Neural cell (in vitro differentiated cells): ENCODE data around the gene UPK1B. TPM values are rescaled to one million over a fixed set of nuclear protein-coding genes. Genes with fewer than 3 reads are reported as not detected.

Source experiments
- H2AFZ ChIP-seq: fragments of 200-600, 300-800 bp; sonication (generic), shearing (Covaris generic); 2 replicates; pipeline ENCODE4 v1.6.0; 2014; ENCODE audit warnings: low read depth, mild to moderate bottlenecking, antibody characterized with exemption, low read length, moderate library complexity
- H3F3A ChIP-seq: fragments of 200-600 bp; shearing (Covaris generic); 2 replicates; pipeline ENCODE4 v1.6.1; 2016; ENCODE audit warnings: mild to moderate bottlenecking, moderate library complexity, mixed read lengths, antibody characterized with exemption, low read length; ENCODE audit not compliant: insufficient read depth, poor library complexity, severe bottlenecking
- H3K27ac ChIP-seq: fragments of 200-600, 300-800 bp; sonication (generic), shearing (Covaris generic); 2 replicates; pipeline ENCODE4 v1.5.1; 2014; ENCODE audit warnings: mild to moderate bottlenecking, low read length, moderate library complexity
- H3K27me3 ChIP-seq: fragments of 300-800, 200-600 bp; sonication (generic), shearing (Covaris generic); 2 replicates; pipeline ENCODE4 v1.6.0; 2014; ENCODE audit warnings: mild to moderate bottlenecking, low read depth, low read length, moderate library complexity; ENCODE audit not compliant: insufficient read depth
- H3K36me3 ChIP-seq: fragments of 300-800, 200-600 bp; sonication (generic), shearing (Covaris generic); 2 replicates; pipeline ENCODE4 v1.5.1; 2014; ENCODE audit warnings: mild to moderate bottlenecking, antibody characterized with exemption, low read length, moderate library complexity; ENCODE audit not compliant: insufficient read depth
- H3K4me2 ChIP-seq: fragments of 300-800, 200-600 bp; sonication (generic), shearing (Covaris generic); 2 replicates; pipeline ENCODE4 v1.6.0; 2014; ENCODE audit warnings: mild to moderate bottlenecking, low read length
- H3K4me3 ChIP-seq: fragments of 300-800, 200-600 bp; sonication (generic), shearing (Covaris generic); 2 replicates; pipeline ENCODE4 v1.5.1; 2014; ENCODE audit warnings: mild to moderate bottlenecking, low read length, moderate library complexity
- H3K79me2 ChIP-seq: fragments of 200-600 bp; shearing (Covaris generic); replicated peaks from 2 replicates; pipeline ENCODE4 v1.6.0; 2014; ENCODE audit warnings: mild to moderate bottlenecking, low read length, moderate library complexity; ENCODE audit not compliant: insufficient read depth
- H3K9ac ChIP-seq: fragments of 300-800, 200-600 bp; sonication (generic), shearing (Covaris generic); 2 replicates; pipeline ENCODE4 v1.6.1; 2016; ENCODE audit warnings: mild to moderate bottlenecking, low read length, mixed read lengths
- H3K9me2 ChIP-seq: fragments of 200-600 bp; shearing (Covaris generic); 2 replicates; pipeline ENCODE4 v1.6.1; 2016; ENCODE audit warnings: mild to moderate bottlenecking, low read length, mixed read lengths; ENCODE audit not compliant: insufficient read depth
- H3K9me3 ChIP-seq: fragments of 200-600, 300-800 bp; sonication (generic), shearing (Covaris generic); 2 replicates; pipeline ENCODE4 v1.6.1; 2016; ENCODE audit warnings: mild to moderate bottlenecking, mixed run types, low read length, moderate library complexity, mixed read lengths
- H4K20me1 ChIP-seq: fragments of 200-600 bp; shearing (Covaris generic); 2 replicates; pipeline ENCODE4 v1.6.1; 2016; ENCODE audit warnings: mild to moderate bottlenecking, mixed run types; ENCODE audit not compliant: insufficient read depth
- EP300 ChIP-seq: fragments of 450-650 bp; conservative IDR thresholded peaks from 2 replicates; pipeline ENCODE4 v1.6.1; 2014; ENCODE audit warnings: antibody characterized with exemption, mild to moderate bottlenecking, moderate library complexity; ENCODE audit not compliant: poor library complexity, severe bottlenecking
- EZH2 ChIP-seq: fragments of 200-600, 300-800 bp; shearing (Covaris generic), sonication (generic); IDR thresholded peaks from 2 replicates; pipeline ENCODE4 v1.6.1; 2014; ENCODE audit warnings: antibody characterized with exemption, low read length, borderline replicate concordance, mild to moderate bottlenecking; ENCODE audit not compliant: insufficient read depth, poor library complexity, severe bottlenecking
- MXI1 ChIP-seq: fragments of 450-650 bp; conservative IDR thresholded peaks from 2 replicates; pipeline ENCODE4 v1.6.1; 2014; ENCODE audit warnings: antibody characterized with exemption, mild to moderate bottlenecking; ENCODE audit not compliant: poor library complexity, severe bottlenecking
- POLR2AphosphoS5 ChIP-seq: IDR thresholded peaks from 2 replicates; pipeline ENCODE4 v1.6.1; 2012
- RAD21 ChIP-seq: fragments of 450-650 bp; conservative IDR thresholded peaks from 2 replicates; pipeline ENCODE4 v1.6.1; 2014; ENCODE audit warnings: antibody characterized with exemption, mild to moderate bottlenecking, moderate library complexity
- SMC3 ChIP-seq: fragments of 450-650 bp; conservative IDR thresholded peaks from 2 replicates; pipeline ENCODE4 v1.6.1; 2014; ENCODE audit warnings: antibody characterized with exemption, mild to moderate bottlenecking, moderate library complexity; ENCODE audit not compliant: poor library complexity
- TAF1 ChIP-seq: IDR thresholded peaks from 2 replicates; pipeline ENCODE4 v1.6.1; 2012; ENCODE audit warnings: low read depth
- polyA plus RNA-seq: library from polyadenylated mRNA; depleted of rRNA; stranded (reverse); fragments of >200 nt; gene quantifications from 2 replicates; pipeline ENCODE4 v1.2.3, GENCODE V29; 2014
- TF ChIP-seq, protein P1 (sequence below): fragments of 450-650 bp; IDR thresholded peaks from 2 replicates; pipeline ENCODE4 v1.5.1; 2014; ENCODE audit warnings: antibody characterized with exemption, mild to moderate bottlenecking, moderate library complexity; ENCODE audit not compliant: poor library complexity, severe bottlenecking
- TF ChIP-seq, protein P2 (sequence below): IDR thresholded peaks from 2 replicates; pipeline ENCODE4 v1.6.1; 2012; ENCODE audit warnings: borderline replicate concordance

The UPK1B gene
- polyA plus RNA-seq, 1 donor from 2014 or later, result not detected

DNA sequence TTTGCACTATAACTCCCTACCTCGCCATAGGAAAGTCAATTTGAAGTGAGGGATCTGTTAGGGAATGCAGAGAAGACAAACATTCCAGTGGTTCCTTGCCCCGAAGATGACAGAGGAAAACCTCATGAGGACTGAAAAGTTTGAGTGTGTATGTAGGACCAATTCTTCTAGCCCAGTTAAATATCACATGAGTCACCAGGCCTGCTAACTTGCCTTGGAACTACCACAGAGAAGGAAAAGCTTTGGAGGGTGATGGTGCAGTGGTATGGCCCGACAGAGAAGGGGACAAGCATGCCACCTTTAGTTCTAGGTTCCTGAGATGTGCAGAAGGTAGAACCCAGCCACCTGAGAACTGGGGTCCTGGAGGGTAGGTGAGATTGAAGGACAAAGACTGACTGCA is 2.6 kb upstream of the UPK1B start:
- H3K27ac ChIP-seq, result no peak overlapping the region
- H3K9me3 ChIP-seq, result no peaks in the 10 kb centered on the region
- no peak overlapping the region for H2AFZ ChIP-seq
- no peaks in the 10 kb centered on the region for H3K36me3 ChIP-seq
- H3K79me2 ChIP-seq, result no peaks in the 10 kb centered on the region
- no peak overlapping the region for H3K4me2 ChIP-seq
- H3K27me3 ChIP-seq, result no peaks in the 10 kb centered on the region
- no peak overlapping the region for H3K4me3 ChIP-seq
- TF ChIP-seq, protein P1, sequence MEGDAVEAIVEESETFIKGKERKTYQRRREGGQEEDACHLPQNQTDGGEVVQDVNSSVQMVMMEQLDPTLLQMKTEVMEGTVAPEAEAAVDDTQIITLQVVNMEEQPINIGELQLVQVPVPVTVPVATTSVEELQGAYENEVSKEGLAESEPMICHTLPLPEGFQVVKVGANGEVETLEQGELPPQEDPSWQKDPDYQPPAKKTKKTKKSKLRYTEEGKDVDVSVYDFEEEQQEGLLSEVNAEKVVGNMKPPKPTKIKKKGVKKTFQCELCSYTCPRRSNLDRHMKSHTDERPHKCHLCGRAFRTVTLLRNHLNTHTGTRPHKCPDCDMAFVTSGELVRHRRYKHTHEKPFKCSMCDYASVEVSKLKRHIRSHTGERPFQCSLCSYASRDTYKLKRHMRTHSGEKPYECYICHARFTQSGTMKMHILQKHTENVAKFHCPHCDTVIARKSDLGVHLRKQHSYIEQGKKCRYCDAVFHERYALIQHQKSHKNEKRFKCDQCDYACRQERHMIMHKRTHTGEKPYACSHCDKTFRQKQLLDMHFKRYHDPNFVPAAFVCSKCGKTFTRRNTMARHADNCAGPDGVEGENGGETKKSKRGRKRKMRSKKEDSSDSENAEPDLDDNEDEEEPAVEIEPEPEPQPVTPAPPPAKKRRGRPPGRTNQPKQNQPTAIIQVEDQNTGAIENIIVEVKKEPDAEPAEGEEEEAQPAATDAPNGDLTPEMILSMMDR, result no peak
- TF ChIP-seq EZH2 (no peak), POLR2AphosphoS5 (no peak), RAD21 (no peak), EP300 (no peak), MXI1 (no peak), TAF1 (no peak), SMC3 (no peak)
- TF ChIP-seq, protein P2, sequence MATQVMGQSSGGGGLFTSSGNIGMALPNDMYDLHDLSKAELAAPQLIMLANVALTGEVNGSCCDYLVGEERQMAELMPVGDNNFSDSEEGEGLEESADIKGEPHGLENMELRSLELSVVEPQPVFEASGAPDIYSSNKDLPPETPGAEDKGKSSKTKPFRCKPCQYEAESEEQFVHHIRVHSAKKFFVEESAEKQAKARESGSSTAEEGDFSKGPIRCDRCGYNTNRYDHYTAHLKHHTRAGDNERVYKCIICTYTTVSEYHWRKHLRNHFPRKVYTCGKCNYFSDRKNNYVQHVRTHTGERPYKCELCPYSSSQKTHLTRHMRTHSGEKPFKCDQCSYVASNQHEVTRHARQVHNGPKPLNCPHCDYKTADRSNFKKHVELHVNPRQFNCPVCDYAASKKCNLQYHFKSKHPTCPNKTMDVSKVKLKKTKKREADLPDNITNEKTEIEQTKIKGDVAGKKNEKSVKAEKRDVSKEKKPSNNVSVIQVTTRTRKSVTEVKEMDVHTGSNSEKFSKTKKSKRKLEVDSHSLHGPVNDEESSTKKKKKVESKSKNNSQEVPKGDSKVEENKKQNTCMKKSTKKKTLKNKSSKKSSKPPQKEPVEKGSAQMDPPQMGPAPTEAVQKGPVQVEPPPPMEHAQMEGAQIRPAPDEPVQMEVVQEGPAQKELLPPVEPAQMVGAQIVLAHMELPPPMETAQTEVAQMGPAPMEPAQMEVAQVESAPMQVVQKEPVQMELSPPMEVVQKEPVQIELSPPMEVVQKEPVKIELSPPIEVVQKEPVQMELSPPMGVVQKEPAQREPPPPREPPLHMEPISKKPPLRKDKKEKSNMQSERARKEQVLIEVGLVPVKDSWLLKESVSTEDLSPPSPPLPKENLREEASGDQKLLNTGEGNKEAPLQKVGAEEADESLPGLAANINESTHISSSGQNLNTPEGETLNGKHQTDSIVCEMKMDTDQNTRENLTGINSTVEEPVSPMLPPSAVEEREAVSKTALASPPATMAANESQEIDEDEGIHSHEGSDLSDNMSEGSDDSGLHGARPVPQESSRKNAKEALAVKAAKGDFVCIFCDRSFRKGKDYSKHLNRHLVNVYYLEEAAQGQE, result no peak
- no peaks in the 10 kb centered on the region for H3F3A ChIP-seq
- H3K9ac ChIP-seq, result no peak overlapping the region
- no peaks in the 10 kb centered on the region for H4K20me1 ChIP-seq
- no peaks in the 10 kb centered on the region for H3K9me2 ChIP-seq

DNA sequence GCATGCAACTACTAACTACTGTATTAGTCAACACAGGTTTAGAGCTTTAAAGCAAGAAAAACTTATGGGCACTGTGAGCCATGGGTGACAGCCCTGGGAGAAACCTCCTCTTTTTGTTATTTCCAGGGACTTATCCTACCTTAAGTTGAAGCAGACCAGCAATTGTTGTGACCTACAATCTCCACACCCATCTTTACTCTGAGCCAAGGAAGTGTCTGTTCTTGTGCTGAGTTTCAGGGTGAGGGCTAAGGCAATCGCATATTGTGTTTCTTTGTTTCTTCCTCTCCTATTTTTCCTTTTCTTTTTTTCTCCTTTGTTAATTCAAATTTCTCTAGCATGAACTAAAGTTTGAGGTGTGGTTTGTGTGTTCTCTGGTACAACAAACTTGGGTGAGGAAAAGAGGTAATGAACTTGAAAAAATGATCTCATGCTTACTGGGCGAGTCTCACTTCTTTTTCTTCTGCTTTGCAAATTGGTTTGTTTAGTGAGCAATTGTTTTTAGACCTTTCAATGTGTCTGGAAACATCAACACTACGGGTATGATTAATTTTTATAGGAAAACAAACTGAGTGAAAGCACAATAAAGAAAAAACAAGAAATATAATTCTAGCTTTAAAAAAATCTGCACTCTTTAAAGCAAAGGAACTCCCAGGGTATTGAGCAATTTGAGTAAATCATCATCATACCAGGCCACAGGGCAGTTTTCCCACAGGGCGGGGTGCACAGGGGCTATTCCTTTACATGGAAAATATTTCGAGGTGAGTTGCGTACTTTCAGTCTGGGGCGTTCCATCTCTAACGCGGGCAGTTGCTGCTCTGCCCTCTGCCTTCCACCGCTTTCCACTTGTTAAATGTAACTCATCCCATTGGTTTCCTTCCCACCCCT is 2.7 kb downstream of the UPK1B start:
- Histone ChIP-seq H2AFZ (no peak overlapping the region), H3K9me3 (no peaks in the 10 kb centered on the region)
- TF ChIP-seq, protein P2, result no peak
- TF ChIP-seq EP300, result no peak
- no peak for TF ChIP-seq RAD21
- no peak for TF ChIP-seq SMC3
- TF ChIP-seq EZH2, result no peak
- no peak for TF ChIP-seq POLR2AphosphoS5
- TF ChIP-seq, protein P1, result no peak
- no peak for TF ChIP-seq MXI1
- TF ChIP-seq TAF1, result no peak

More for the DNA sequence above, 2.7 kb downstream of the UPK1B start:
- H3K27me3 ChIP-seq, result no peaks in the 10 kb centered on the region
- H4K20me1 ChIP-seq, result peaks cover 3% of the 10 kb centered on the region
- no peak overlapping the region for H3K9ac ChIP-seq
- H3K36me3 ChIP-seq, result no peaks in the 10 kb centered on the region
- H3K79me2 ChIP-seq, result no peaks in the 10 kb centered on the region
- H3K4me3 ChIP-seq, result no peak overlapping the region
- H3K27ac ChIP-seq, result no peak overlapping the region
- no peaks in the 10 kb centered on the region for H3K9me2 ChIP-seq
- no peak overlapping the region for H3K4me2 ChIP-seq
- no peaks in the 10 kb centered on the region for H3F3A ChIP-seq
